ENCODE results near the gene IDH3B.

- TF ChIP-seq, protein P1, sequence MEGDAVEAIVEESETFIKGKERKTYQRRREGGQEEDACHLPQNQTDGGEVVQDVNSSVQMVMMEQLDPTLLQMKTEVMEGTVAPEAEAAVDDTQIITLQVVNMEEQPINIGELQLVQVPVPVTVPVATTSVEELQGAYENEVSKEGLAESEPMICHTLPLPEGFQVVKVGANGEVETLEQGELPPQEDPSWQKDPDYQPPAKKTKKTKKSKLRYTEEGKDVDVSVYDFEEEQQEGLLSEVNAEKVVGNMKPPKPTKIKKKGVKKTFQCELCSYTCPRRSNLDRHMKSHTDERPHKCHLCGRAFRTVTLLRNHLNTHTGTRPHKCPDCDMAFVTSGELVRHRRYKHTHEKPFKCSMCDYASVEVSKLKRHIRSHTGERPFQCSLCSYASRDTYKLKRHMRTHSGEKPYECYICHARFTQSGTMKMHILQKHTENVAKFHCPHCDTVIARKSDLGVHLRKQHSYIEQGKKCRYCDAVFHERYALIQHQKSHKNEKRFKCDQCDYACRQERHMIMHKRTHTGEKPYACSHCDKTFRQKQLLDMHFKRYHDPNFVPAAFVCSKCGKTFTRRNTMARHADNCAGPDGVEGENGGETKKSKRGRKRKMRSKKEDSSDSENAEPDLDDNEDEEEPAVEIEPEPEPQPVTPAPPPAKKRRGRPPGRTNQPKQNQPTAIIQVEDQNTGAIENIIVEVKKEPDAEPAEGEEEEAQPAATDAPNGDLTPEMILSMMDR (conservative IDR thresholded peaks at IDR 0.05; ENCODE audit: low read depth, low read length): no peak
- no peak for TF ChIP-seq EZH2 (IDR thresholded peaks at IDR 0.05; ENCODE audit: low read length, unreplicated experiment)
These were observed 23.5 kb upstream of the IDH3B start for GRCh38 chr20:2687514-2687913.

Data from PC-3 (cell line).